PC-3 (cell line): ENCODE data around the gene SIPA1L3. TPM values are rescaled to one million over a fixed set of nuclear protein-coding genes. Genes with fewer than 3 reads are reported as not detected.

Experiments
- ATAC-seq: fragments of 200-7000 bp; cut with Tn5 transposase; 2 replicates; pipeline ENCODE4 v1.9.1; 2020; ENCODE audit warnings: mild to moderate bottlenecking, moderate library complexity
- BruUV-seq: library from RNA; stranded (reverse); fragments of 400-500 nt; replicated peaks from 2 replicates; lab custom pipeline; 2021; lab: Mats Ljungman, UMichigan
- CTCF ChIA-PET: fragments of 300-600 bp; sonication (Branson Sonifier 250); formaldehyde crosslinking; loops from one replicate; lab custom pipeline; 2022; ENCODE audit warnings: antibody characterized with exemption; lab: Charles Lee
- POLR2A ChIA-PET: fragments of 300-600 bp; sonication (Branson Sonifier 250); formaldehyde crosslinking; loops from one replicate; lab custom pipeline; 2022; ENCODE audit warnings: antibody characterized with exemption; ENCODE audit not compliant: unreplicated experiment; lab: Charles Lee
- DNase-seq: peaks from one replicate; pipeline ENCODE4 v3.0.0-alpha.2; 2015
- H2AFZ ChIP-seq: fragments of 300-600 bp; sonication (generic); 2 replicates; pipeline ENCODE4 v1.6.0; 2016; ENCODE audit warnings: antibody characterized with exemption, low read length
- H3F3A ChIP-seq: fragments of 300-600 bp; sonication (generic); one replicate; pipeline ENCODE4 v1.6.0; 2017; ENCODE audit warnings: antibody characterized with exemption, low read length, control low read depth, mild to moderate bottlenecking; ENCODE audit not compliant: unreplicated experiment
- H3K27ac ChIP-seq: fragments of 300-600 bp; sonication (generic); 2 replicates; pipeline ENCODE4 v1.5.1; 2016; ENCODE audit warnings: mild to moderate bottlenecking, low read length
- H3K27me3 ChIP-seq: fragments of 300-600 bp; sonication (generic); 2 replicates; pipeline ENCODE4 v1.6.1; 2016; ENCODE audit warnings: low read length, mixed read lengths
- H3K36me3 ChIP-seq: fragments of 300-600 bp; sonication (generic); 2 replicates; pipeline ENCODE4 v1.6.1; 2016; ENCODE audit warnings: low read depth, mixed run types, low read length, mixed read lengths
- H3K4me1 ChIP-seq: fragments of 300-600 bp; sonication (generic); 2 replicates; pipeline ENCODE4 v1.5.1; 2016; ENCODE audit warnings: low read length; ENCODE audit not compliant: insufficient read depth
- H3K4me2 ChIP-seq: fragments of 300-600 bp; sonication (generic); 2 replicates; pipeline ENCODE4 v1.6.0; 2016; ENCODE audit warnings: low read length
- H3K4me3 ChIP-seq: fragments of 300-600 bp; sonication (generic); 2 replicates; pipeline ENCODE4 v1.5.1; 2016; ENCODE audit warnings: mild to moderate bottlenecking, low read length, mixed read lengths
- H3K79me2 ChIP-seq: fragments of 300-600 bp; sonication (generic); 2 replicates; pipeline ENCODE4 v1.6.1; 2017; ENCODE audit warnings: low read length, mixed read lengths
- H3K9ac ChIP-seq: fragments of 300-600 bp; sonication (generic); 2 replicates; pipeline ENCODE4 v1.6.0; 2016; ENCODE audit warnings: mild to moderate bottlenecking, low read length
- H3K9me2 ChIP-seq: fragments of 300-600 bp; sonication (generic); replicated peaks from 2 replicates; pipeline ENCODE4 v1.6.1; 2016; ENCODE audit warnings: mixed run types, low read length, mixed read lengths
- H3K9me3 ChIP-seq: fragments of 300-600 bp; sonication (generic); 2 replicates; pipeline ENCODE4 v1.6.1; 2016; ENCODE audit warnings: low read length, mixed read lengths
- H4K20me1 ChIP-seq: fragments of 300-600 bp; sonication (generic); 2 replicates; pipeline ENCODE4 v1.6.1; 2016; ENCODE audit warnings: low read length, mixed read lengths
- EZH2 ChIP-seq: fragments of 300-600 bp; sonication (generic); IDR thresholded peaks from one replicate; pipeline ENCODE4 v1.6.1; 2017; ENCODE audit warnings: antibody characterized with exemption, mild to moderate bottlenecking, low read length; ENCODE audit not compliant: unreplicated experiment
- EZH2phosphoT487 ChIP-seq: fragments of 300-600 bp; sonication (generic); IDR thresholded peaks from 2 replicates; pipeline ENCODE4 v1.6.1; 2018; ENCODE audit warnings: mild to moderate bottlenecking, antibody characterized with exemption, low read length, borderline replicate concordance
- intact Hi-C: fragments of 100-400 bp; cut with micrococcal nuclease; formaldehyde crosslinking; loops from 2 replicates; pipeline ENCODE4 v1.9.0; 2023
- total RNA-seq: library from RNA; depleted of rRNA; stranded (reverse); fragments of >200 nt; gene quantifications from 2 replicates; pipeline ENCODE4 v1.2.3, GENCODE V29; 2014
- TF ChIP-seq, protein P1 (sequence below): fragments of 300-600 bp; sonication (generic); conservative IDR thresholded peaks from 2 replicates; pipeline ENCODE4 v1.5.1; 2017; ENCODE audit warnings: antibody characterized with exemption, low read depth, mild to moderate bottlenecking, low read length

SIPA1L3 gene
- total RNA-seq, 1 experiment from 2014 or later: 38.7 TPM

DNA sequence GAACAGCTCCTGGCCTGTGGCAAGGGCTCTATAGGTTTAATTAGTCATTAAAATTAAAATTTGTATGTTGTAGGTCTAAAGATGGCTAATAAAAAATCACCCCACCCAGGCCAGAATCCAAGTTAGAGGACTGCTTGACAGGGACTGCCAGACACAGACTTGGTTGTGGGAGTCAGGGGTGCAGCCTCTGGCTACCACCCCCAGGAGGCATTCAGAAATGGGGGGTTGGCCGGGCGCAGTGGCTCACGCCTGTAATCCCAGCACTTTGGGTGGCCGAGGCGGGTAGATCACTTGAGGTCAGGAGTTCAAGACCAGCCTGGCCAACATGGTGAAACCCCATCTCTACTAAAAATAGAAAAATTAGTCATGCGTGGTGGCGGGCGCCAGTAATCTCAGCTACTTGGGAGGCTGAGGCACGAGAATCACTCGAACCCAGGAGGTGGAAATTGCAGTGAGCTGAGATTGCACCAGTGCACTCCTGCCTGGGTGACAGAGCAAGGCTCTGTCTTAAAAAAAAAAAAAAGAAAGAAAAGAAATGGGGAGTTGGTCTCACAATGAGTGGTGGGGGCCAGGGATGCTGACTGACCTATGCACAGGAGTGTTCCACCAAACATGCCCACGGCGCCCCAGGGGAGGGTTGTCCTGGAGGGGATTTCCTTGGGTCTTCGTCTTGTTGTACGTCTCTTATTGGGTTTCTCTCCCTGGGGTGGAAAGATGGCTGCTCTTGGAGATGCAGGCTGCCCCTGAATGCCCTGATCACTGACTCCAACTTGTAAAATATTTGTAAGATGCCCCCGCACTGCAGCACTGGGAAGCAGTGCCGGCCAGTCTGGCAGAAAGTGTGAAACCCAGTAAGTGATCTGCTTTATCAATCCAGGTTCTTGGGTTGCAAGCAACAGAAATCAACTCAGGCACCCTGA lies 68.8 kb downstream of the SIPA1L3 start:
- DNase-seq (no peak), ATAC-seq (no peak)
- BruUV-seq: no TSS peak
- Histone ChIP-seq H3F3A (no peaks in the 10 kb centered on the region), H3K9me3 (no peaks in the 10 kb centered on the region), H3K36me3 (peaks cover 2% of the 10 kb centered on the region; the same call in 1 of the 2 replicates), H3K4me2 (no peak overlapping the region), H3K27me3 (no peaks in the 10 kb centered on the region), H3K9ac (no peak overlapping the region), H3K9me2 (no peaks in the 10 kb centered on the region), H3K79me2 (peaks cover 85% of the 10 kb centered on the region), H2AFZ (no peak overlapping the region), H4K20me1 (no peaks in the 10 kb centered on the region), H3K4me1 (no peaks in the 10 kb centered on the region), H3K4me3 (no peak overlapping the region), H3K27ac (no peak overlapping the region)
- TF ChIP-seq EZH2phosphoT487 (no peak), EZH2 (no peak)
- TF ChIP-seq, protein P1, sequence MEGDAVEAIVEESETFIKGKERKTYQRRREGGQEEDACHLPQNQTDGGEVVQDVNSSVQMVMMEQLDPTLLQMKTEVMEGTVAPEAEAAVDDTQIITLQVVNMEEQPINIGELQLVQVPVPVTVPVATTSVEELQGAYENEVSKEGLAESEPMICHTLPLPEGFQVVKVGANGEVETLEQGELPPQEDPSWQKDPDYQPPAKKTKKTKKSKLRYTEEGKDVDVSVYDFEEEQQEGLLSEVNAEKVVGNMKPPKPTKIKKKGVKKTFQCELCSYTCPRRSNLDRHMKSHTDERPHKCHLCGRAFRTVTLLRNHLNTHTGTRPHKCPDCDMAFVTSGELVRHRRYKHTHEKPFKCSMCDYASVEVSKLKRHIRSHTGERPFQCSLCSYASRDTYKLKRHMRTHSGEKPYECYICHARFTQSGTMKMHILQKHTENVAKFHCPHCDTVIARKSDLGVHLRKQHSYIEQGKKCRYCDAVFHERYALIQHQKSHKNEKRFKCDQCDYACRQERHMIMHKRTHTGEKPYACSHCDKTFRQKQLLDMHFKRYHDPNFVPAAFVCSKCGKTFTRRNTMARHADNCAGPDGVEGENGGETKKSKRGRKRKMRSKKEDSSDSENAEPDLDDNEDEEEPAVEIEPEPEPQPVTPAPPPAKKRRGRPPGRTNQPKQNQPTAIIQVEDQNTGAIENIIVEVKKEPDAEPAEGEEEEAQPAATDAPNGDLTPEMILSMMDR: no peak
- intact Hi-C loops: no loop called here
- CTCF ChIA-PET: no interaction called here
- POLR2A ChIA-PET: no interaction called here

- H2AFZ ChIP-seq: no peak overlapping the region
- no peaks in the 10 kb centered on the region; the same call in 1 of the 2 replicates for H4K20me1 ChIP-seq
- no peaks in the 10 kb centered on the region for H3K9me3 ChIP-seq
- H3K9me2 ChIP-seq: no peaks in the 10 kb centered on the region
- no peaks in the 10 kb centered on the region for H3K4me1 ChIP-seq
- H3K27me3 ChIP-seq: no peaks in the 10 kb centered on the region
- H3K9ac ChIP-seq: no peak overlapping the region
- H3K4me3 ChIP-seq: no peak overlapping the region
- TF ChIP-seq EZH2: no peak
- TF ChIP-seq EZH2phosphoT487: no peak
- TF ChIP-seq, protein P1: no peak
- no TSS peak for BruUV-seq
- no peaks in the 10 kb centered on the region for H3F3A ChIP-seq
- H3K36me3 ChIP-seq: peaks cover 2% of the 10 kb centered on the region; the same call in 1 of the 2 replicates
- H3K27ac ChIP-seq: no peak overlapping the region
- ChIA-PET POLR2A (no interaction called here), CTCF (no interaction called here)
- peaks cover 85% of the 10 kb centered on the region for H3K79me2 ChIP-seq
- ATAC-seq (no peak), DNase-seq (no peak)
- H3K4me2 ChIP-seq: no peak overlapping the region
- intact Hi-C loops: no loop called here
These were observed 70.4 kb downstream of the SIPA1L3 start for GRCh38 chr19:37977391-37977790.

DNA sequence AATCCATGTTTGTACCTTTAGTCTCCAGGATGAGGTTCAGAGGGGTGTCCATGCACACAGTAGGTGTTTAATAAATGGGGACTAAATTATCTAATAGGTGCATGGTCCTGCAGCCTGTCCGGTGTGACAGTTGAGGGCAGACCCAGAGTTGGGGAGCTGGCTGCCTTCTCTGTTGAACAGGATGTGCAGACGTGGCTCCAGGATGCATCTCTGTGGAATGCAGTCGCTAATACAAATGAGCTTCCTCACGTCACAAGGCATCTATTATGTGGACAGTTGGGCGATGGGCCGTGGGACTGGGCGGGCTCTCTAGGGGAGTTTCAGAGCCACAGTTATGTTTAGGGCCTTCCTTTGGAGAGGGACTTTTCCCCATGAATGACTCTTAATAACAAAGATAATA lies 71.0 kb downstream of the SIPA1L3 start:
- TF ChIP-seq EZH2: no peak
- TF ChIP-seq EZH2phosphoT487: no peak
- TF ChIP-seq, protein P1: no peak
- no peak overlapping the region for H3K4me2 ChIP-seq
- H3K79me2 ChIP-seq: peaks cover 85% of the 10 kb centered on the region
- no peak overlapping the region for H3K27ac ChIP-seq
- no peaks in the 10 kb centered on the region for H3K9me2 ChIP-seq
- intact Hi-C loops: no loop called here
- DNase-seq (no peak), ATAC-seq (no peak)
- no peaks in the 10 kb centered on the region for H3F3A ChIP-seq
- CTCF ChIA-PET: no interaction called here
- H2AFZ ChIP-seq: no peak overlapping the region
- H3K9ac ChIP-seq: no peak overlapping the region
- POLR2A ChIA-PET: no interaction called here
- H4K20me1 ChIP-seq: no peaks in the 10 kb centered on the region; the same call in 1 of the 2 replicates
- no peaks in the 10 kb centered on the region for H3K27me3 ChIP-seq
- no peaks in the 10 kb centered on the region; the same call in 1 of the 2 replicates for H3K36me3 ChIP-seq
- no peaks in the 10 kb centered on the region for H3K9me3 ChIP-seq
- H3K4me3 ChIP-seq: no peak overlapping the region
- no TSS peak for BruUV-seq
- H3K4me1 ChIP-seq: no peaks in the 10 kb centered on the region
